ENCODE data around the gene LHFPL4. TPM values are rescaled to one million over a fixed set of nuclear protein-coding genes. Genes with fewer than 3 reads are reported as not detected.

Gene LHFPL4
- total RNA-seq, 1 experiment from 2014 or later = 16.3 TPM

DNA sequence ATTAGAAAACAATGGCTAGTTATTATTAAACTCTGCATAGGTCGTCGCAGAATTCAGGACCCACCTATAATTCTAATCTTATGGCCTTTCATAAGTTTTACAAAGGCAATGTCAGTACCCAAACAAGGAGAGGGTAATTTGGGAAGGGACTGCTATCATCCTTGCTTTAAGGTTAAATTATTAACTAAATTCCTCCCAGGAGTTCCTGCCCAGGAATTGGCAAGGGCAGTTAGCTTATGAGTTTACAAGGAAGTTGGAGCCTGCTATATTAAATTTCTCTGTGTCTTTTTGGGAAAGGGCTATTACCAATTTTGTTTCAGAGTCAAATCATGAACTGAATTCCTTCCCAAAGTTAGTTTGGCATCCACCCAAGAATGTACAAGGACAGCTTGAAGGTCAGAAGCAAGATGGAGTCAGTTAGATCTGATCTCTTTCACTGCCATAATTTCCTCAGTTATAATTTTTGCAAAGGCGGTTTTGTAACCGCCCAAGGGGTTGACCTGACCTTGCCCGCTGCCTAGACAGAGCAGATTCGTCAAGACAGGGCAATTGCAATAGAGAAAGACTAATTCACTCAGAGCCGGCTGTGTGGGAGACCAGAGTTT, 45.3 kb upstream of the LHFPL4 start:
- no peak overlapping the region for H2AFZ ChIP-seq (ENCODE audit: low read length)

More for the DNA sequence above, 45.3 kb upstream of the LHFPL4 start:
- no peak overlapping the region for H4K91ac ChIP-seq (ENCODE audit: insufficient read length, low read depth, low read length)
- no peaks in the 10 kb centered on the region for H3K27me3 ChIP-seq (ENCODE audit: insufficient read depth, low read length)
- H3K79me2 ChIP-seq (ENCODE audit: insufficient read depth, low read length) = no peaks in the 10 kb centered on the region
- no peak overlapping the region for H3T11ph ChIP-seq (ENCODE audit: low read length)
- H3K23ac ChIP-seq (ENCODE audit: insufficient read length, low read depth, low read length) = no peak overlapping the region
- no peak overlapping the region for H3K4me2 ChIP-seq (ENCODE audit: insufficient read depth, insufficient read length, low read length)
- H2BK5ac ChIP-seq (ENCODE audit: insufficient read length, low read length) = no peak overlapping the region
- H3K4ac ChIP-seq (ENCODE audit: low read depth, low read length) = no peak overlapping the region
- H3K14ac ChIP-seq (ENCODE audit: insufficient read depth, low read length) = no peak overlapping the region
- H3K18ac ChIP-seq (ENCODE audit: insufficient read length, low read depth, low read length) = no peak overlapping the region
- H3K9me3 ChIP-seq (ENCODE audit: control insufficient read depth, low read depth, low read length) = no peaks in the 10 kb centered on the region
- no peak overlapping the region for H2BK12ac ChIP-seq (ENCODE audit: insufficient read length, low read depth, low read length)
- H2BK20ac ChIP-seq (ENCODE audit: low read depth, low read length, poor library complexity, severe bottlenecking) = no peak overlapping the region
- no peak for DNase-seq
- H3K56ac ChIP-seq (ENCODE audit: insufficient read length, low read depth, low read length) = no peak overlapping the region
- no peaks in the 10 kb centered on the region for H3K79me1 ChIP-seq (ENCODE audit: insufficient read depth, low read depth, low read length, poor library complexity, severe bottlenecking)
- WGBS (ENCODE audit: extremely low coverage, insufficient read length, low lambda C conversion rate) = no CpG with 5 or more reads among the region's 7 CpGs
- H3K36me3 Mint-ChIP-seq (ENCODE audit: insufficient read depth in 1 of 3, low read depth in 3 of 3) = no peaks in the 10 kb centered on the region; a peak in 1 of 7 replicates
- peaks cover 17 to 22% of the 10 kb centered on the region in 2 experiments; a peak in 4 of 5 replicates for H3K9me3 Mint-ChIP-seq
- no peak overlapping the region for H3K9ac ChIP-seq (ENCODE audit: extremely low read depth, insufficient read length, low read length)
- no peak overlapping the region for H2BK120ac ChIP-seq (ENCODE audit: low read depth, low read length, poor library complexity, severe bottlenecking)
- no peak overlapping the region for H2AK5ac ChIP-seq (ENCODE audit: insufficient read length, low read length)
- H3K4me3 Mint-ChIP-seq = no peak overlapping the region
- H3K4me1 ChIP-seq (ENCODE audit: insufficient read depth, low read length) = no peaks in the 10 kb centered on the region; the same call in 1 of the 2 replicates
- TF ChIP-seq, protein P1, sequence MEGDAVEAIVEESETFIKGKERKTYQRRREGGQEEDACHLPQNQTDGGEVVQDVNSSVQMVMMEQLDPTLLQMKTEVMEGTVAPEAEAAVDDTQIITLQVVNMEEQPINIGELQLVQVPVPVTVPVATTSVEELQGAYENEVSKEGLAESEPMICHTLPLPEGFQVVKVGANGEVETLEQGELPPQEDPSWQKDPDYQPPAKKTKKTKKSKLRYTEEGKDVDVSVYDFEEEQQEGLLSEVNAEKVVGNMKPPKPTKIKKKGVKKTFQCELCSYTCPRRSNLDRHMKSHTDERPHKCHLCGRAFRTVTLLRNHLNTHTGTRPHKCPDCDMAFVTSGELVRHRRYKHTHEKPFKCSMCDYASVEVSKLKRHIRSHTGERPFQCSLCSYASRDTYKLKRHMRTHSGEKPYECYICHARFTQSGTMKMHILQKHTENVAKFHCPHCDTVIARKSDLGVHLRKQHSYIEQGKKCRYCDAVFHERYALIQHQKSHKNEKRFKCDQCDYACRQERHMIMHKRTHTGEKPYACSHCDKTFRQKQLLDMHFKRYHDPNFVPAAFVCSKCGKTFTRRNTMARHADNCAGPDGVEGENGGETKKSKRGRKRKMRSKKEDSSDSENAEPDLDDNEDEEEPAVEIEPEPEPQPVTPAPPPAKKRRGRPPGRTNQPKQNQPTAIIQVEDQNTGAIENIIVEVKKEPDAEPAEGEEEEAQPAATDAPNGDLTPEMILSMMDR (conservative IDR thresholded peaks at IDR 0.05) = no peak
- no peak overlapping the region for H3K27ac Mint-ChIP-seq
- no peak overlapping the region for H4K8ac ChIP-seq (replicated peaks; ENCODE audit: insufficient read length, low read depth, low read length)
- H3K4me1 Mint-ChIP-seq = peaks cover 0 to 8% of the 10 kb centered on the region in 2 experiments; a peak in 2 of 4 replicates
- H3K27ac ChIP-seq (ENCODE audit: insufficient read length, low read depth, low read length) = no peak overlapping the region
- no peaks in the 10 kb centered on the region for H4K20me1 ChIP-seq (ENCODE audit: control insufficient read depth, insufficient read depth, insufficient read length)
- peaks cover 7% of the 10 kb centered on the region; the same call in 1 of the 2 replicates for H3K27me3 Mint-ChIP-seq (ENCODE audit: low read depth)
- no peaks in the 10 kb centered on the region for H3K23me2 ChIP-seq (ENCODE audit: insufficient read length, low read depth, low read length, poor library complexity, severe bottlenecking)
- H4K5ac ChIP-seq (ENCODE audit: insufficient read length, low read depth, low read length) = no peak overlapping the region
- no peak overlapping the region for H2BK15ac ChIP-seq (ENCODE audit: low read depth, low read length)

Data from H9 (cell line).